Uterus (tissue), 2 donors: Measurements from ENCODE around the gene PTGDS.

Source experiments
- CTCF ChIP-seq, 4 experiments: fragments of 200-600 bp in 2 of 4; fragments of 450-650 bp in 2 of 4; sonication (generic) in 2 of 4; IDR thresholded peaks; one replicate each; pipeline ENCODE4 v1.5.1; 2016 to 2019; ENCODE audit warnings: antibody characterized with exemption in 4 of 4, mild to moderate bottlenecking in 2 of 4, moderate library complexity in 1 of 4
- POLR2A ChIP-seq, 2 donors: fragments of 450-650 bp; IDR thresholded peaks; one replicate each; pipeline ENCODE4 v1.6.1; 2016; ENCODE audit warnings: antibody characterized with exemption in 2 of 2, mild to moderate bottlenecking in 1 of 2, moderate library complexity in 1 of 2

- no peak for TF ChIP-seq CTCF (IDR thresholded peaks at IDR 0.05)
- no peak for TF ChIP-seq POLR2A (IDR thresholded peaks at IDR 0.05)
Measured at GRCh38 chr9:136939996-136940525, 37.2 kb upstream of the PTGDS start.
